HG02970 (cell line): ENCODE measurements around the gene SYNDIG1.

Experiments
- ATAC-seq: cut with Tn5 transposase; IDR thresholded peaks from one replicate; pipeline ENCODE4 v1.9.1; 2021; ENCODE audit warnings: mild to moderate bottlenecking, moderate library complexity, moderate number of reproducible peaks; ENCODE audit not compliant: unreplicated experiment, low FRiP score

Gene SYNDIG1

DNA sequence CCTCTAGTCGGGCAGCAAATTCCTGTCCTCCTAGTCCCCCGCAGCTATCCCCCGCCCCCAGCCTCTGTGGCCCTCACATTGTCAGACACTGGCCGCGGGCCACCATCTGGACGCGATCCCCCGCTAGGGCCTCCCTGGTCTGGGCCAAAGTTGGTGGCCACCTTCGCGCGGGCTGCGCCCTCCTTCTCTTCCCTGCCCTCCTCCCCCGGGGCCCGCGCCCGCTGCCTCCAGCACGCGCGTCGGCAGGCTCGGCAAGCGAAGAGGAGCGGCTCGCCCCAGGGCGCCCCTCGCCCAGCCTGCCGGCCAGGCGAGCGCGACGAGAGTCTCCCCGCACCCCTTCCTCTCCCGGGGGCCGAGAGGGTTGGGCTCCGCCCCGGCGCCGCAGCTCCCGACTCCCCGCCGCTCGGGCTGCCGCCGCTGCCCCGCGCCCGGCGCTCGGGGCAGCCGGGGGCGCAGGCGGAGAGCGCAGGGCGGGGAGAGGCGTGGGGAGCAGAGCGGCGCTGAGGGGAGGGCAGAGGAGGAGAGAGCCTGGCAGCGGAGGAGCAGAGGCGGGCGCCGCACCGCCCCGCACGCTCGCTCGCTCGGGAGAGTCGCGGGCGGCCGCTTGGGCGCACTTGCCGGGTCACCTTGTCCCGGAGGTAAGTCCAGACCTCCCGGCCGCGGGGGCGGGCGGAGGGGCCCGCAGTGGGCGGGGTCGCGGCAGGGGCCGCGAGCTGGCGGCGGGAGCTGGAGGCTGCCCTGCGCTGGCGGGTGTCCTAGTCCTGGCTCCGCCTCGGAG, at the start of gene SYNDIG1:
TSS of gene SYNDIG1 (plus strand) at position 514 of the 778 bp plus-strand sequence. CDS start 73,469 bp downstream, outside the sequence.
- no peak for ATAC-seq

DNA sequence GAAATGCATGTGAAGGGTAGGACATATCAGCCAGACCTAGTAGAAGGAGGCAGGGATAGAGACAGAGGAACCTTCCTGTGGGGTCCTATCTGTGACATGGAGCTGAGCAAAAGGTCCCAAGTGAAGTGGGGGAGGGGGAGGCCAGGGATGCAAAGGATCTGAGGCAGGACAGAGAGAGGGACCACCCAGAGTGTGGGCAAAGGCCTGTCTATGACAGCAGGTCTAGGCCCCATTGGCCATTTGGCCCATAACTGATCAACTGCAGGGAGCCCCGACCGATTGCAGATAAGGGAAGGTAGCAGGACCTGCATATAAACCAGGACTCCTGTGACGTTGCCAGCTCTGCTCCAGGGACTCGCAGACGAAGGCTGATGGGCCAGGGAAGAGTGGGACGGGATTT, 49.6 kb upstream of the SYNDIG1 start:
- no peak for ATAC-seq

DNA sequence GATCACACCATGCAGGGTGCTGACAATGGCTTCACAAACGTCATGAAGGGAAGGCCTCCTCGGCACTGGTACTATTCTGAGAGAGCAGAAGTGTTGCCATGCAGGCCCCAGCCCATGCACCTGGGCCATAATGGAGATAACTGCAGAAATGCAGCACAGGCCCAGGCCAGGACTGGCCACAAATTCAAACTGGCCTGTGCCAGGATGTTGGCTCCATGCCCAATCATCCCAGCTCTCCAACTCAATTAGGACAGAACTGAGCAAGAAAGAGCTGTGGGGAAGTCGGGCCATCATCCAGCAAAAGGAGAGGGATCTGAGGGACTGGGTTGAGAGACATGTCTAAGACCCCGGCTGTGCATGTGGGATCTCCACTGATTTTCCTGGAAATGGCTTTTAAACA, 48.9 kb upstream of the SYNDIG1 start:
- no peak for ATAC-seq

DNA sequence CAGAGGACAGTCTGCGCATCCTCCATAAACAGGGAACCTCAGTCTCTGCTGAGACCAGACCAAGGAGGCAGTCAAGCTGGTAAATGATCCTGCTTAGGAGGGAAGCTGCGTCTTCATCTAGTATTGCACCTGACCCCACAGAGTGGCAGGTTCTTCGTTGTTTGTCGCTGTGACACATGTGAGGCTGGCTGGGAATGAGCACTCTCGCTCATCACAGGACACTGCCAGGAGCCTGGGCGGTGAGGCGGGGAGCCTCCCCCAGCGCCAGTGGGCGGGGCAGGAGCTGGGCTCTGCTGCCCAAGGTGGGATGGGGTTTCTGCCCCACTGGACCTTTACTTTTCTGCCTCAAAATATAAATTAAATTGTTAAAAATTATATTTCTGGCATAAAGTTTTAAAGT, 48.4 kb upstream of the SYNDIG1 start:
- no peak for ATAC-seq

DNA sequence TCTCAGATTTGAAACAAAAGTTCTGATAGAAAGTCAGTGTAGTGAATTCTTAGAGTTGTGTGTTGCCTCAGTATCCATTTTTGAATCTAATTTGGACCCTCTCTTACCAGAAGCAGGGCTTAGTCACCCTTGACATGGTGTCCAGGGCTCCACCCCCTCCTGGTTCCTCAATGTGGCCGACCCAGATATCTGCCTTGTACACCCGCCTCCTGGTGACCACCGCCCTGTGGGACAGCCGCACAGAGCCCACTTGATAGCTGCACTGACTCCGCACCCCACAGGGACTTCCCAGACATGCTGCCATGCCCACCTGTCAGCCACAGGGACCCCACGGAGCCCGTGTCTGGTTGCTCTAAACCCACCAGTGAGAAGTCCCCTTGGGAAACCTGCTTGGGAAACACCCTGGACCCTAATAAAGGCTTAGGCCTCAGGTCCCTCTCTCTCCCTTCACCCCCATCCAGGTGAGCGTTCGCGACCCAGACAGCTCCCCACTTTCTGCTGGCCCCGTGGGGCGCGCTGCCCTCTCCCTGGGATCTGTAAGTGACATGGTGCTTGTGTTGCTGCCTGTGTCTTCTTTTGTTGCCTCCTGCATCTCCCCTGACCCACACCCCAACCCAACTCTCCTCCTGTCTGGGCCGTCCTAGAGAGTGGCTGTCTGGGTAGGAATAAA, 47.2 kb upstream of the SYNDIG1 start:
- no peak for ATAC-seq

DNA sequence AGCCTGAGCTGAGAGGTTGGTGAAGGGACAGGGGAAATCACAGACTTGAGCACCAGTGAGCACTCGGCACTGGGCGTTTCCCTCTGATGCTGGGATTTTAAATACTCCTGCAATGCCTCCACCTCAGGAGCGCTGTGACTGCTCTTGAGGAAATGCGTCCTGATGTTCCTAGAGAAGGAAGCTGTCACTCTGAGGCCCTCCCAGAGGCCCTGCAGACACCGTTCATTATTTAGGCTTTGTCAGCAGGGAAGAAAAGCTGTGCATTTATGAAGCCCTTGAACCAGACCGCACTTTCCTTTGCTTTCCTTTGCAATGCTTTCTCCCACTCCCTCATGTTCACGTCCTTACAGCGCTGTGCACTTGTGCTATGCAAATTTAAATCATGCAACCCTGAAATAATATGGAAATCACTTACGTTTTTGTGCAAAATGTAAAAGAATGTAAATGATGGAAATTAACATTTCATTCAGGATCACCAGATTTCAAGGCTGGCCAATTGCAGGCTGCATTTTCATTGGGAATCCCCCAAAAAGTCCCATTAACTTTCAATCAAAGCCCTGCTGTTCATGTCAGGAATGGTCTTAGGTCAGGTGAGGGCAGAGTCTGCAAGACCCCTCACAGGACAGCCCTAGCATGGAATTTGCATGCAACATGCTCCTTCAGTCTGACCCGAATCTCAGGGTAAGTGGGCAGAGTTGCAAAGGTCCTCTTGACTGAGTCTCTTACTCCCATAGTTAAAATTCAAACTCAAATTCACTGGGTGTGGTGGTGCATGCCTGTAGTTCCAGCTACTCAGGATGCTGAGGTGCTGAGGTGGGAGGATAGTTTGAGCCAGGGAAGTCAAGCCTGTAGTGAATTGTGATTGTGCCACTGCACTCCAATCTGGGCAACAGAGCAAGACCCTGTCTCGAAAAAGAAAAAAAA, 45.8 kb upstream of the SYNDIG1 start:
- ATAC-seq = no peak

DNA sequence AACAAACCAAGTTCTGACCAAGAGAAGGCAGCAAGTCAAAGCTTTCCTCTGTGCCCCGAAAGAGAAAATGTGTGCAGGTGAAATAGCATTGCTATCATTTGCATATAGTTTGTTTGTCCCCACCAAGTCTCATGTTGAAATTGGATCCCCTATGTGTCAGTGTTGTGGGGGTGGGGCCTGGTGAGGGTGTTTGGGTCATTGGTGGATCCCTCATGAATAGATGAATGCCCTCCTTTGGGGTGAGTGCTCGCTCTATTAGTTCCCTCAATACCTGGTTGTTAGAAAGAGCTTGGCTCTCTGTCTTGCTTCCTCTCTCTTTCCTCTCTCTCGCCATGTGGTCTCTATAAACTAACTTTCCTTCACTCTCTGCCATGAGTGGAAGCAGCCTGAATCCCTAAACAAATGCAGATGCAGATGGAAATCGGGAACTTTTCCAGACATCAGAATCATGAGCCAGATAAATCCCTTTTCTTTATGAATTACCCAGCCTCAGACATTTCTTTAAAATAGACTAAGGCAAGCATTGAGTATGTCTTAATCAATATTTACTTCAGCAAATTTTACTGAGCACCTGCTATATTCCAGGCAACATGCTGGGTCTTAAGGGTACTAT, 43.8 kb upstream of the SYNDIG1 start:
- no peak for ATAC-seq

DNA sequence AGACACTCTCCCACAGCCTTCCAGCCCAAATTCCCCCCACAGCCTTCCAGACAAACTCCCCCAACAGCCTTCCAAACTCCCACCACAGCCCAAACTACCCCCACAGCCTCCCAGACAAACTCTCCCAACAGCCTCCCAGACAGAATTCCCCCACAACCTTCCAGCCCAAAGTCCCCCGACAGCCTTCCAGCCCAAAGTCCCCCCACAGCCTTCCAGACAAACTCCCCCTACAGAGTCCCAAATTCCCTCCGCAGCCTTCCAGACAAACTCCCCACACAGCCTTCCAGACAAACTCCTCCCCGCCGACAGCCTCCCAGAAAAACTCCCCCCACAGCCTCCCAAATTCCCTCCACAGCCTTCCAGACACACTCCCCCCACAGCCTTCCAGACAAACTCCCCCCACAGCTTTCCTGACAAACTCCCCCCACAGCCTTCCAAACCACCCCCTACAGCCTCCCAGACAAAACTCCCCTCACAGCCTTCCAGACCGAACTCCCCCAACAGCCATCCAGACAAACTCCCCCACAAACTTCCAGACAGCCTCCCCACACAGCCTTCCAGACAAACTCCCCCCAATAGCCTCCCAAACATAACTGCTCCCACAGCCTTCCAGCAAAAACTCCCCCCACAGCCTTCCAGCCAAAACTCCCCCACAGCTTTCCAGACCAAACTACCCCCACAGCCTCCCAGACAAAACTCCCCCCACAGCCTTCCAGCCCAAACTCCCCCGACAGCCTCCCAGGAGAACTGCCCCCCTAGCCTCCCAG, 38.0 kb upstream of the SYNDIG1 start:
- ATAC-seq = no peak

DNA sequence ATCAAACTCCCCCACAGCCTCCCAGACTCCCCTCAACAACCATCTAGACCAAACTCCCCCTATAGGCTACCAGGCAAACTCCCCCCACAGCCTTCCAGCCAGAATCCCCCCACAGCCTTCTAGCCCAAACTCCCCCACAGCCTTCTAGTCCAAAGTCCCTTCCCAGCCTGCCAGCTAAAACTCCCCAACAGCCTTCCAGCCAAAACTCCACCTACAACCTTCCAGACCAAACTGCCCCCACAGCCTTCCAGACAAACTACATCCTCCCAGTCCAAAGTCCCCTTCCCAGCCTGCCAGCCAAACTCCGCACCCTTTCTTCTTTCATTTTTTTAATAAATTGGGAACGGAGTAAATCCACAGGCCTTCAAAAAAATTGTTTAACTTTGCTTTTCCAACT, 37.4 kb upstream of the SYNDIG1 start:
- no peak for ATAC-seq

DNA sequence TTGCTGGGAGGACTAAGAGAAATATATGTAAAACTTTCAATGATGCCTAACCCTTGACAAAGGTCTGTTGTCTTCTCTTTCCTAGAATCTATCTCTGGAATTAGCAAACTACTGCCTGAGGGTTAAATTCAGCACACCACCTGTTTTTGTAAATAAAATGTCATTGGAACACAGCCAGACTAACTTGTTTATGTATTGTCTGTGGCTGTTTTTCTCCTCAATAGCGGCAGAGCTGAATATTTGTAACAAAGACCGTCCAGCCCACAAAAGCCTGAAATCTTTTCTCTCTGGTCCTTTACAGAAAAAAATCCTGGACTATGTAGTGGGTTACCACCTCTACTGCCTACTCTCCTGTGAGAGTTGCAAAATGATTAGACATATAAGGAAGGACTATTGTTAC, 33.3 kb upstream of the SYNDIG1 start:
- no peak for ATAC-seq

DNA sequence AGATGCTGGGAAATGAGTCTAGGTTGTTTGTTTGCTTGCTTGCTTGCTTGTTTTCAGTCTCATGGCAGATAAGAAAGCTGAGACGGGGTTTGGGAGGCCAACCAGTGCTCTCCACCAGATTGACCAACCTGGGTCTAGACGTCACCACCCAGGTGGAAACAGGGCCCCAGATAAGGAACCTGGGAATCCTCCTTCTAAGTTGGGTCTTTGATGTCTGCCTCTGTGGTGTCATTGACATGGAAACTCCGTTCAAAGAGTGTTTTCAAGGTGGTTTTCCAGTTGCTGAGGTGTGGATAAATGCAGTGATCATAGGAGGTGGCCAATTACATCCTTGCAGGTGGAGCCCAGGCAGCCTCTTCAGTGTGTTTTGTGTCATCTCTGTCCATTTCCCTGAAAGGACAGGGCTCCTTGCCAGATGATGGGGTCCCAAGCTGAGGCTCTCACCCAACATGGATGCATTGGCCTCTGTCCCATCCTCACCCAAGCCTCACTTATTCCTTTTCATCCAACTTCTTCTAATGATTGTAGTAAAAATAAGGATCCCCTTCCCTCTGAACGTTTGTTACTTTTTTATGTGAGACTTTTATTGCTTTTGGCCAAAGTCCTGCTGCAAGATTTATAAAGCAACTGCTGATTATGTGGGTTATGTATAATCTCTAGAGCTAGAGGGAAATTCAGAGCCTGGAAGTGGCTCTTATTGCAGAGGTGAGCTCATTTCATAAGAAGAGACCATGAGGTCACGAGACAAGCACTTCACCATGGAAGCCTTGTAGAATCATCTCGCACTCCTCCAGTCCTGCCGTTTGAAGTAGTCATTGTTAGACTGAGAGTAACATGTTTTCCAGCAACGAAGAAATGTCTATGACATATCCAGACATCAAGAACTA, 32.0 kb upstream of the SYNDIG1 start:
- ATAC-seq = no peak

DNA sequence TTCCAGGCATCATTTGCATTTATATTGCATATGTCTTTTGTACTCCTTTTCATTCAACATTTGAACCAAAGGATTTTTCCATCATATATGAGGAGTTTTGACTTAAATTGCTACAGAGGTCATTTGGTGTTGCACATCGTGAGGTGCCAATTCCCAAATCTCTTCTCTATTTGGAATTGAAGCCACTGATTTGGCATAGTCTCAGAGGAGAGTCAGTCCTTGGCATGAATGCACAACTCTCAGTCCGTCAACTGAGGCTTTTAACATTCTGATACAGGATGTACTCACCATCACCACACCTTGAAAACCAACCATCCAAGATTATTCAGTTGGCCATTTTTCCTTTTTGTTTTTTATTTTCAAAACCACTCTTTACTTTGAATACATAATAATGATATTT, 31.1 kb upstream of the SYNDIG1 start:
- no peak for ATAC-seq

DNA sequence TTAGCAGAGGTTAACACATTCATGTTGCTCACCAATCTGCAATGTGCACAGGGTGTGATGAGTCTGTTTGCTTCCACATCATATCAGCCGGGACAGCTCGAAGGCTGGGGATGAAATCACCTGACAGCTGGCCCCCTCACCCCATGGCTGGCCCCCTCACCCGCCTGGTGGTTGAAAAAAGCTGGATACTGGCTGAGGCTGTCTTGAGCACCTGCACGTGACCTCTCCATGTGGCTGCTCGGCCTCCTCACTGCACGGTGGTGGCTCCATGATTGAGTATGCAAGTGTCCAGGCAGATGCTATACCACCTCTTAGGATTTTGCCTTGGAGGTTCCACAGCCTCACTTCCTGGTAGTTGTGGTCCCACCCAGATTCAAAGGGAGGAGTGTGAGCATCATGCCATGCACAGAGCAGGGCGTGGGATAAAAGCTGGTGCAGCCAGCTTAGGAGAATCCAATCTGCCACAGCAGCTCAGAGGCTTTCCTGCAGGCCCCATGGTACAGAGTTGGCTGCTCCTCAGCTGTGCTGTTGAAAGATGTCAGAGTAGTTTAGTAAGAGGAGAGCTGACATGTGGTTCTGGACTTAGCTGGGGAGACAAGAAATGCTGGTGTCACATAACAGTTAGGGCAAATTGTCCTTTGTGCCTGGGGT, 29.6 kb upstream of the SYNDIG1 start:
- ATAC-seq = no peak

DNA sequence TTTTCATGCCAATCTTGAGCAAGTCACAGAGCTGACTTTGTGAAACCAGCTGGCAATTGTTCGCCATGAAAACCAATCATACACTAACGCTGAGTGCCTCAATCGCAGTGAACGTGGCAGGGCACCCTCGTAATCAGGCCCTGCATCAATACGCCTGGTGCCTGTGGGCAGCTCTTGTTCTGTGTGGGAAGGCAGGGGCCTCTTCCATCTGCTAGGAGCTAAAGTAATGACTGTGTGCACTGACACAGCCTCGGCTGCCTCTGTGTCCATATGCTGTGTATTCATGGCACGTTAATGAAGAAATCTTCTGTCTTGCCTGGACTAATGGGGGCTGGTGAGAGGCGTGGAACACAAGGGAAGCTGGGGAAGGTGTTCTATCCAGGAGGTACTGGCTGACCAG, 27.8 kb upstream of the SYNDIG1 start:
- no peak for ATAC-seq

DNA sequence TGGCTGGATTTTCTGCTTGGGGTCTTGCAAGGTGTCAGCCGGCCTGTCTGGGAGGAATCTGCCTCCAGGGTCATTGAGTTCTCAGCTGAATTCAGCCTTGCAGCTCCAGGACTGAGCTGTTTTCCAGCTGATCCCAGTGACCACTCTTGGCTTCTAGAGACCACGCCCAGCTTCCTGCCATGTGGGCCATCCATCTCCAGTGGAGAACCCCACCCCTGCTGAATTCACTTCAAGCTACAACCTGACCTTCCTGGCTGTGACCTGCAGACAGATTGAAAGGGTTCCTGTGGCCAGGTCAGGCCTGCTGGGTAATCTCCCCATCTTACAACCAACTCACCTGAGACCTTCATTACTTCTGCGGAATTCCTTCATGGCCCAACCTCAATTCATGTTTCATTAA, 26.5 kb upstream of the SYNDIG1 start:
- ATAC-seq = no peak

DNA sequence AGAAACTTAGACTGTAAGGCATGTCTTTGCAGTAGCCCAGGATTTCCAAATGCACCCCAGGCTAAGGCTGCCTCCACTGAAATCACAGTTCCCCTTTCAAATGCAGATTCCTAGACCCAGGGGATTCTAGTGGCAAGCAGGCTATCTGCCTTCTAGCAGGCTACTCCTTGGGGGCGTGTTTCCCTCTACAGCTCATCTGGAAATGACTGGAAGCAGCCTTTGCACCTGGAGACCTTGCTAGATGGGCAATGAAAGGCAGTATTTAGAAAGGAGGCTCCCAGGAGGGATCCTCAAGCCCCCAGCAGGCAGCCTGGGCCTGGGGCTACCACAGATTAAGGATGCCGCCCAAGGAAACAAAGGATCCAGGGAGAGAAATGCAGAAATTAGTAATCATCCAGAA, 26.0 kb upstream of the SYNDIG1 start:
- ATAC-seq = no peak

DNA sequence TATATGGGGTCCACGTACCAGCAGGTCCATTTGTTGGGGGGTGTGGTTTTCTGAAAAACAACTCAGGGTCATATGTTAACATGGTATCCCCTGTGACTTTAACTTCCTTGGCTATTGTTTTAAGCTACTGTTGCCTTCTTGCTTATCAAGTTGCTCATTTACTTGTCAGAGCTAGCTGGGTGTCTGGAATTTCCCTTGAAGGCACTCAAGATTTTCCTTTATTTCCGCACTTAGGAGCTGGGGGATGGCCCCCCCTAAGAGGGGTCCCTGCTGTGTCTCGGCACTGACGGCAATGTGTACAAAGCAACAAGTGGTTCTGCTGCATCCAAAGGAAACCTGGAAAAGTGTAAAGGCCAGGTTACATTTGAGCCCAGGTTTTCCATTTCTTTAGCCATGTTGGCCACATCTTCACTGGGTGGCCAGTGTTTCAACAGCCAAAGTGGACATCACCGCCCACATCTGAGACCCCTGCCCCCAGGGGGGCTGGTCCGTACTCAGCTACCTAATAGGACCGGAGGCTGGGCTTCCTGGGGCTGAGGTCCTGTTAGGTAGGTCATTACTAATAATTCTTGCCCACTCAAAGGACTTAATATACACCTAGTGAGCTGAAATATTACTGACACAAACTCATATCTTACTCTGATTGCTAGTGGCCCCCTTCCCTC, 24.8 kb upstream of the SYNDIG1 start:
- ATAC-seq = no peak
